NOMO-1 treated with dmso at 0.1 percent for 144 hours (cell line): ENCODE results near the gene CELF4.

Experiments
- DNase-seq: peaks from one replicate; lab custom pipeline; 2025; ENCODE audit not compliant: unreplicated experiment; lab: John Stamatoyannopoulos, UW

CELF4 gene

DNA sequence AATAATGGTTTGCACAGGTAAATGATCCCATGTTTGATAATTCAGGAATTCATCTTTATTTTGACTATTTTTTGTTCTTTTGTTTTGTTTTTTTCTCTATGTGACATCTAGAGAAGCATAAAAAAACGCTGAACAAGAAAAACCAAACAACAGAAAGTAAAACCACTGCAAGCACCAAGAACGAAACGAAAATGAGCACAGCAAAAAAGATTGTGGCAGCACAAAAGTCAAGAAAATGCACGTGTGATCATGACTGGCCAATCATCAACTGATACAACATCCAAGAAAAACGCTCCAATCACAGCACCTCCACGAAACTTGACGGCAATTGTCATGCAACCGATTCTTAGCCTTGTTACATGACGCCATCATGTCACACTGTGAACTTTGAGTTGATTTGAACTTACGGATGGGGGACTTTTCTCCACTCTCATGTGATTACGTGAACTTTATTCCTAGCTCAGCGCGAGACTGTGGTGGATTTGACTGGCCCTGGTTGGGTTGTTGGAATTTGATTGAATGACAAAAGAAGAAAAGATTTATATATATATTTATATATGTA lies 318.7 kb downstream of the CELF4 start:
- DNase-seq = no peak

DNA sequence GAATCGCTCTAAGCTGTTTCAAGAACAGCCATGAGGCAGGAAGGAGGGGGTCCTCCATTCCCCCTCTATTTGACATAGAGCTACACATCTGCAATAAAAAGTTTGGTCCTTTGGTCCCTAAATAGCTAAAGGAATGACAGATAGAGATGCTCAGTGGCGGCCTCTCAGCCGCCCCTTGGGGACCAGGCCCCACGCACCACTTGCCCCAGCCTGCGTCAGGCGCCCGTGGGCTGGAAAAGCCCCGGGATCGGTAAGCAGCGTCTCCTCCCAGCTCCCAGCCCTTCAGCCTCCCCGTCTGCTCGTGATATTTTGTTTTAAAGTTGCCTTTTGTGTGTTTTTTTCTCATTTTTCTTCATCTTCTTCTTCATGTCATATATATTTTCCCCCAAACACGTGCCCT lies 321.0 kb downstream of the CELF4 start:
- DNase-seq = no peak

DNA sequence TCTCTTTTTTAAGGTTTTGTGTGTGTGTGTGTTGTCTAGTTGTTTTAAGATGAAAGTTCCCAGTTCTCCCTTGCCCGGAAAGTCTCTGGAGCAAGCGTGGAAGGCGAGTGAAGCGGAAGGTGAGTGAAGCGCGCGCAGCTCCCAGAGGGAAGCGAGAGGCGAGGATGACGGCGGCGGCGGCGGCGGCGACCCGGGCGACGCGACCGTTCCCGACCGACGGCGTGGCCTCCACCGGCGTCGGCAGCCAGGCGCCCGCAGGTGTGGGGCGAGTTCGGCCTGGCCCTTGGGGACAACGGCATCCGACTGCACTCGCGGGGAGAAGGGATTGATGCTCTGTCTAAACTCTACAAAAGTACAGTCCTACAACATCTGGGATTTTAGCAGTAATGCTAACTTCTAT lies 321.9 kb downstream of the CELF4 start:
- DNase-seq = no peak

DNA sequence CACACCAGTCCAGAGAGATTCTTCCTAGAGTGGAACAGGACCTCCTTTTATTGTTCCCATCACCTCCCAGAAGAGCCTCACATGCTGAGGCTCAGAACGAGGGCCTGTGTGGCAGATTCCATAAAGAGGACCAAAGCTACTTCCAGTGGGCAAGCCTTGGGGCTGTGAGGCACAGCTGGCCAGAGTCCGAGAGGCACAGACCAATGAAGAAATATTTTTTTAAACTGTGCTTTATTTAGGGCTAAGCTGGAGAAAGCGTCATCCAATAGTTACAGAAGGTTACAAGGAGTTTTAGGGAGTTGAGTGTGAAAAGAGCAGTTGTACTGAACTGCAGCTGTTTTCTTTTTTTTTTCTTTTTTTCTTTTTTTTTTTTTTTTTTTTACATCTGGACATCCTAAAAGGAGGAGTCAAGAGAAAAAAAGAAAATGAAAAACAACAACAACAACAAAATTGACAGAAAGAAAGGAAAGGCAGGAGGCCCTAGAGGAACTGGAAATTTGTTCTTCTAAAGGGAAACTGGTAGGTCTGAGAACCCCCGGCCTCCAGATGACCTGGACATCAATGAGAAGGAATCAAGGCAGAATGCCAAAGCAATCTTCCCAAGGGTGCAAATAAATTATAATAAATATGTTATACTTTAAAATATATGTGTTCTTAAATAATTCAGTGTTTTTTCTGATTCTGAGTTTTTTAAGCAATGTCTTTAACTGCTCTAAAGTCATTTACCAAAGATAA lies 322.6 kb downstream of the CELF4 start:
- DNase-seq = no peak

DNA sequence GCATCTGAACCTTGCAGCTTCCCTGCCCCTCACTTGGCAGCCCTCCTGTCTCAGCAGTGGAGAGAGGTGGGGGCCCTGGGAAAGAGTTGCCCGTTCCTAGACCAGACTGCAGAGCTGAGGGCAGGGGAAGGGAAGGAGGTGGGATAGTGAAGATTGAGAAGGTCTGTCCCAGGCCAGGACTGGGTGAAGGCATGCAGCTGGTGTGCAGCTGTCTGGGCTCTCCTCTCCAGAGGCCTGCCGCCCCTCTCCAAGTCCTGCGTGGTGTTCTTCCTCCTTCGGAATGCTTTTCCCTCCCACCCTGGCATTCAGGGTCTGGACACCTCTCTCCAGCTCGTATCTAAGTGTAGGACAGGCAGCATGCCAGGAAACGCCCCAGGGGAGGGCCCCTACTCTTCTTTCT lies 323.5 kb downstream of the CELF4 start:
- no peak for DNase-seq

DNA sequence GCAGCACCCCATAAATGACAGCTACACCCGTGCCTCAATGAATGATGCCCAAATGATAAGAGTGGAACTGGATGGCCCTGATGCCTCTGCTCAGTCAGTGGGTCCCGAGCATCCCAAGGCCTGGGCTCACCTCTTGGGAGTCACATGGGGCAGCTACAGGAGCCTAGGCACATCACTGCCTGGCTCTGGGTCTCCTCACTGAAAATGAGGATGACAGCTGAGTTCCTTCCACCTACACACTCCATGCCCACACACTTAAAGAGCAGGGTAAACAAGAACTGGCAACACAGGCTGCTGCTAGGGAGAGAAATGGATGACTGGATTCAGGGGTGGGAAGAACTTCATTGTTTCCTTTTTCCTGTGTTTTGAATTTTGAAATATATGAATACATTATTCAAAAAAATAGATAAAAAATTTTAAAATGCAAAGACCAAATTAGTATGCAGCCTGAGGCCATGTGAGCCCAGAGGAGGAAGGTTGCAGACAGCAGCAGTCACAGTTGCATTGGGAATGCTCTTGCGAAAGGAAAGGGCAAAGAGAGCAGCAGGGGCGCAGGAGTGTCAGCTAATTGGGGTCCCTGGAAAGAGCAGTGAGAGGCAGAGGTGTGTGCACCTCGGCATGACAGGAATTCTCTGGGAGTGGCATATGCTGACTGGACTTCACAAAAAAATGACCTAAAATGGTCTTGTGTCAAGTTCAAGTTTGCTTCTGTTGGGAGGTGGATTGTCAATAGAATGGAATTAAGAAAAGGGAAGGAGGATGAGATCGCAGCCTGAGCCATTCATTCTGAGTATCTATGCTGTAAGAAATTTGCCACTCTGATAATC lies 327.1 kb downstream of the CELF4 start:
- DNase-seq = no peak

DNA sequence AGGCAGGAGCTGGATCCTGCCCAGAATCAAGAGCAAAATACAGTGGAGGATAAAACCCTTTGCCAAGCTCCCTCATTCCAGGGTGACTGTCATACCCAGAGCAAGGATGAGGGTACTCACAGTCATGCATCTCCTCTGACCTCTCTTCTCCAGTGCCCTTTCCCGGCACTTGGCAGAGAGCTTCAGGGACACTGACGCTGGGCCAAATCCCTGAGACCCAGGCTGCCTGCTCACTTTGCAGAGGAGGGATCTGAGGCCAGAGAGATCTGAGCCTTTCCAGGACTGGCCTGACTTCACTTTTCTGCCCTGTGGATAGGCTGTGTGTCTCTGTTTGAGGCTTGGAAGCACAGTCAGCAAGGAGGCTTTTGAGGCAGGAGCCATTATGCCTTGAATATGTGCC lies 330.0 kb downstream of the CELF4 start:
- no peak for DNase-seq

DNA sequence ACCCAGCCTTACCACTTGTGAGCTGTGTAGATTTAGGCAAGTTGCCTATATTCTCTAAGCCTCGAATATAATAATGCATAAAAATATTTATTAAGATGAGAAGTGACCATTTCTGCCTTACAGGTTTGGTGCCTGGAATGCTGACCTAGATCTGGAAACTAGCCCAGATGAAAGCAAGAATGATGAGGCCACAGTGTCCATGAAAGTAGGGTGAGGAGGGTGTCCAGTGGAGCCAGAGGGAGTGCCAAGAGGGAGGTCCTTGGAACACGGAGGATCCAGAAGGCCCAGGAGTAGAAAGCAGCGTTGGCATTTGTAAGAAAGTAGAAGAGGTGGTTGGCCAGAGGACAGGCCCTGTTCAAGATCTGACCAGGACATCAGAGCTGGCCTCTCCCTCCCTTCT lies 334.3 kb downstream of the CELF4 start:
- no peak for DNase-seq

DNA sequence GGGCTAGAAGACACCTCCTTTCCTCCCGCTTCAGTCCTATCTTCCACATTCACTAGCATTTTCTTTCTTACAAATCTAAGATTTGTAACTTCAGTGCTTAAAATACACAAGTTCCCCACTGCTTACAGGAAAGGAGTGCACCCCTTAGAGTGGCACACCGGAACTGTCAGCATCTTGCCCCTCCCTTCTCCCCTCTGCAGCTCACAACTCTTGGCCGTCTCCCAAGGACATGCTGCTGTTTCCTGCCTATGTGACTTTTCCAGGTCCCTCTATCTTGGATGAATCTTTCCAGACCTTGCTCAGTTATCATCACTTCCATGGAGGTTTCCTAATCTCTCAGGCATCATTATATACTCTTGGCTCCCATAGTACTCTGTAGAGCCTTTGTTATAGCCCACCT lies 334.8 kb downstream of the CELF4 start:
- DNase-seq = no peak

DNA sequence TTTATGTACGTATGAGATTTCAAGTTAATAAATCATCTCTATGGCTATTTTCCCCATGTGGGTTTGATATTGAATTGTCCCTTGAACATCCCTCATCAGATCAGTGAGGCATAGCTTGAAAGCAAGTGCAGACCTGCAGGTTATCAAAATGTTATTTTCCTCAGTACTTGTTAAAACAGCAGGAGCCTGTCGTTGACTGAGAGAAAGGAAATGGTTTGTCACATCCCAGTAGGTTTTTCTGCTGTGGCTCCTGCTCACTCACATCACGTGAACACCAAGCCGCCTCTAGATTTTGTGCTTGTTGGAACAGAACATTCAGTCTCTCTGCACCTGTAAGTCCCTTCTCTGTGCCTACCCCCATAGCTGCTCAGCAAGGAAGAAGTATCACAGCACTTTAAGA lies 340.3 kb downstream of the CELF4 start:
- DNase-seq = no peak

DNA sequence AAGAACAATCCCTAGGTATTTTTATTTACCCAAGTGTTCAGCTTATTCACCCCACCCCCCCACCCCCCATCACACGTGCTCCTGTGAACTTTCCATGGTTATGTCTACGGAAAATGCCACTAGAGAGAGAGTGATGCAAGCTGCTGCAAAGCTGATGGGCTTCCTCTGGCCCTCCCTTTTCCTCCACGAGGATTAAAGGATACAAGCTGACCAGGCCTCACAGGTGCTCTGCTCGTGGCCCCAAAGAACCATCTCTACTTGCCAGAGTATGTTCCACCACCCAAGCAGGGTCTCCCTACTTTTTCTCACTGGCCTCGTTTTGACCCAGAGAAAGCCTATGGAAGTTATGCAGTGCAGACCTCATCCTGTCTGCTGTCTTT lies 342.6 kb downstream of the CELF4 start:
- DNase-seq = no peak

DNA sequence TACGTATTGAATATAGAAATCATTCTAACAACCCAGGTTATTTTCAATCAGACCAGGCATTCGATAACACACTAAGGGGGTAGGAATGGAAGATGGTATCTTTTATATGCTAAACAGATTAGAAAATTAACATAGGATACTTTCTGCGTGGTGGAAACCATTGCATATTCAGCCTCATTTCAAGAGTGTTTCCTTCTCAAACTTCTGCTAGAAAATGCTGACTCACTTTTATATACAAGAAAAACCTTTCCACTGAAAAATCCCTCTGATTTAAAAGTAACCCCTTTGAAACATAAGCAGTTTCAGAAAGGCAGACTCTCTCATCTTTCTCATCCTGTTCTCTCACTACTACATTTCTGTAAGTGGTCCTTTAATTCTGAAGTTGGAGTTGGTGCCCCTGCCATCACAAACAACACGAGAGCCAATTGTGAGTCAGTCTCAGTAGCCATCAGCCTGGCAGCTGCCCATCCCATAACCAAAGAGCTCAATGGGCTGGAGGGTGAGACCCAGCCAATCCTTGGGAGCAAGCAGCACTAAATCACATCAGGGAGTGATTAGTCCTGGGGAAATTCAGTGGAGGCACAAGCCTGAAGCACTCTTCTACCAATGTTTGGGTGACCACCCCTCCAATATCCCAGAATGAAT lies 343.1 kb downstream of the CELF4 start:
- no peak for DNase-seq

DNA sequence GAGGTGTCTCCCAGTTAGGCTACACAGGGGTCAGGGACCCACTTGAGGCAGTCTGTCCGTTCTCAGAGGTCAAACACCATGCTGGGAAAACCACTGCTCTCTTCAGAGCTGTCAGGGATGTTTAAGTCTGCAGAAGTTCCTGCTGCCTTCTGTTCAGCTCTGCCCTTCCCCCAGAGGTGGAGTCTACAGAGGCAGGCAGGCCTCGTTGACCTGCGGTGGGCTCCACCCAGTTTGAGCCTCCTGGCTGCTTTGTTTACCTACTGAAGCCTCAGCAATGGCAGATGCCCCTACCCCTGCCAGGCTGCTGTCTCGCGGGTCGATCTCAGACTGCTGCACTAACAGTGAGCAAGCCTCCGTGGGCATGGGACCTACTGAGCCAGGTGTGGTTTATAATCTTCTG lies 346.3 kb downstream of the CELF4 start:
- DNase-seq = no peak

DNA sequence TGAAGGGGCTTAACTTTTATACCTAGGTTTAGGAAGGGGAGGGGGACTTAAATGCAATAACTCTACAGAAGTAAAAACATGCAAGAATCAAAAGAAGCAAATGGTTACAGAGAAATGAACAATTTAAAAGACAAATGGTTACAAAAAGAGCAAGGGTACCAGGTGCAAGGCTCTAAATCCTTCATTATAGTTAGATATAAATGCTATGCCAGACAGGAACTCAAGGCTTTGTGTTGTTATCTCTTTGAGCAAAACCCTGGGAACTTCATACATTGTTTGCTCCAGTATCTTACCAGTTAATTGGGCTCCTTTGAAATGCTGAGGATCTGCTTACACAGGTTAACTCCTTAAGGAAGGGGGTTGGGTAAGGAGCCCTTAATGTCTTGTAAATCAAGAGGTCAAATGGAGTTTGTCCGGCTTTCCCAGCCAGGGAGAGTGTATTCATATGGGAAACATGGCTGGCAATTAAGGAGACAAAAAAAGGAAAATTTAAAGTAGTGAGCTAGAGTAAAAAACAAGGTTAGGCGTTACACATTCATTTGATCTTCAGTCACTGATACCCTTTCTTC lies 347.5 kb downstream of the CELF4 start:
- no peak for DNase-seq

DNA sequence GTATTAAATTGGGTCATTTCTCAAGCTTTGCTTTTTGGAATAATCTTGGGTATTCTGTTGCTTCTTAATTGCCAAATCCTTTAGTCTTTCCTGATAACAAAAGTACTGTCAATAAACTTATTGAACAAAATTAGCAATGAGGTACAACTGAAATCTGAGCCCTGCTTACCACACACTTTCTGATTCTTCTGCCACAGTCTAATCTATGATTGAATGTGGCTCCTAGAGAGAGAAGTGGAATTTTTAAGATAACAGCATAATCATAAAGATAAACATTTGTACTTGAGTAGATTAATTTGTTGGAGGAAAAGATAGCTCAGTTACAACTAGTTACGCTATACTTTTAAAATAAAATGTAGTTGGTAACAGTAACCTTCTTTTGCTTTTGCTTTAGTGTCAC lies 354.8 kb downstream of the CELF4 start:
- no peak for DNase-seq

DNA sequence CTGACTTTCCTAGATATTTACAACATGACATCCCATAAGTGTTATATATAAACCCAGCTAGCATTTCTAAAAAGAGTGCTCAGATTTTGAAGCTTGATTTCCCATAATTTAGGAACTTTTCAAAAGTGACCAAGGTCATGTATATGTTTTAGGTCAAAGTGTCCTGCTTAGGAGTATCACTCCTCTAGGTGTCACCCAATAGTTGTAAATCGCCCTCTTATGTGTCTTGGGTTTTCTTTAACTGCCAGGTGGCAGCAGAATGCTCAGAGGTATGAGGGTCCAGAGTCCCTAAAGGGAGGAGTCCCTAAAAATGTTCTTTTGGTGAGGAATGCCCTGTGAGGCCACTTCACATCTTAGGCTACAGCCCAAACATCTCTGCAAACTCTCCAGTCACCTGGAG lies 358.3 kb downstream of the CELF4 start:
- no peak for DNase-seq

DNA sequence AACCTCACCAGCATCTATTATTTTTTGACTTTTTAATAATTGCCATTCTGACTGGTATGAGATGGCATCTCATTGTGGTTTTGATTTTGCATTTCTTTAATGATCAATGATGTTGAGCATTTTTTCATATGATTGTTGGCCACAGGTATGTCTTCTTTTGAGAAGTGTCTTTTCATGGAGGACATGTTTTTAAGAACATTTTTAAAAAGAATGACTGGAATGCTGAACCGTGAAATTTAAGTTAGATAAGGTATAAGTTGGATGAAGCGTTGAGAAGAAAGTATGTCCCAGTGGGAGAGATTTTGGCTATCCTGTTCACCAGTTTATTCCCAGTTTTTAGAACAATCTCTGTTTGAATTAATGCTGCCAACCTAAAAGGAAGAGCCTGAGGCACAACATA lies 365.9 kb downstream of the CELF4 start:
- DNase-seq = no peak
